Common myeloid progenitor, CD34-positive (primary cell): Measurements from ENCODE around the gene ARHGAP22. TPM values are rescaled to one million over a fixed set of nuclear protein-coding genes. Genes with fewer than 3 reads are reported as not detected.
A peak's percentile ranks its signal among the peaks of the same experiment; 100 is the strongest.

Source experiments
- CTCF ChIA-PET: fragments of 350-600 bp; sonication (Branson Sonifier 250); formaldehyde crosslinking; loops from one replicate; lab custom pipeline; 2021; ENCODE audit warnings: antibody characterized with exemption; lab: Charles Lee
- POLR2A ChIA-PET: fragments of 350-600 bp; sonication (Branson Sonifier 250); formaldehyde crosslinking; loops from one replicate; lab custom pipeline; 2021; ENCODE audit warnings: antibody characterized with exemption; lab: Charles Lee
- DNase-seq, 3 donors: peaks; one replicate each; pipeline versions ENCODE4 v3.0.0 to v3.0.0-alpha.2; 2013
- H3K27ac ChIP-seq, 2 experiments: 1 replicate in 1 of 2; 2 replicates in 1 of 2; pipeline ENCODE4 v1.7.0; 2013; ENCODE audit warnings: inconsistent platforms in 2 of 2, low read length in 2 of 2, mild to moderate bottlenecking in 2 of 2, low read depth in 1 of 2, moderate library complexity in 1 of 2; ENCODE audit not compliant: severe bottlenecking in 2 of 2, insufficient read depth in 1 of 2, poor library complexity in 1 of 2
- H3K27me3 ChIP-seq, 5 experiments: replicated peaks in 2 of 5; 1 replicate in 3 of 5; 2 replicates in 2 of 5; pipeline versions ENCODE4 v1.6.1 to v1.7.0; 2013; ENCODE audit warnings: low read length in 4 of 5, mild to moderate bottlenecking in 2 of 5, moderate library complexity in 2 of 5, inconsistent platforms in 1 of 5; ENCODE audit not compliant: insufficient read depth in 5 of 5, control insufficient read depth in 4 of 5
- H3K36me3 ChIP-seq, 4 experiments: 1 replicate in 2 of 4; 2 replicates in 2 of 4; pipeline versions ENCODE4 v1.6.1 to v1.7.0; 2013; ENCODE audit warnings: low read length in 3 of 4, control low read depth in 1 of 4, mild to moderate bottlenecking in 1 of 4; ENCODE audit not compliant: control insufficient read depth in 4 of 4, insufficient read depth in 4 of 4
- H3K4me1 ChIP-seq, 4 experiments: 1 replicate in 3 of 4; 2 replicates in 1 of 4; pipeline versions ENCODE4 v1.6.1 to v1.7.1; 2013; ENCODE audit warnings: low read length in 3 of 4, mild to moderate bottlenecking in 3 of 4, control low read depth in 1 of 4, inconsistent platforms in 1 of 4, moderate library complexity in 1 of 4; ENCODE audit not compliant: control insufficient read depth in 4 of 4, insufficient read depth in 4 of 4; ENCODE audit errors: control extremely low read depth in 1 of 4
- H3K4me3 ChIP-seq, 7 experiments: 1 replicate in 4 of 7; 2 replicates in 3 of 7; pipeline versions ENCODE4 v1.5.1 to v1.7.0; 2013; ENCODE audit warnings: mild to moderate bottlenecking in 7 of 7, low read length in 6 of 7, moderate library complexity in 6 of 7, inconsistent platforms in 2 of 7, low read depth in 2 of 7, control low read depth in 1 of 7; ENCODE audit not compliant: insufficient read depth in 4 of 7, control insufficient read depth in 1 of 7; ENCODE audit errors: extremely low read depth in 1 of 7
- H3K9me3 ChIP-seq, 5 experiments: 1 replicate in 4 of 5; 2 replicates in 1 of 5; pipeline versions ENCODE4 v1.6.1 to v1.7.1; 2013; ENCODE audit warnings: low read length in 4 of 5, mild to moderate bottlenecking in 2 of 5, inconsistent platforms in 1 of 5, low read depth in 1 of 5, moderate library complexity in 1 of 5; ENCODE audit not compliant: control insufficient read depth in 4 of 5, insufficient read depth in 2 of 5; ENCODE audit errors: control extremely low read depth in 1 of 5
- WGBS: methylation state at CpG from one replicate; pipeline ENCODE4 v1.1.5; 2013; ENCODE audit not compliant: insufficient coverage; 5-methylcytosine and 5-hydroxymethylcytosine counted together
- polyA plus RNA-seq: library from polyadenylated mRNA; unstranded; fragments of 120-200 nt; gene quantifications from one replicate; pipeline ENCODE4 v1.2.1, GENCODE V29; 2013

The ARHGAP22 gene
- 48.6 TPM for polyA plus RNA-seq

- DNase-seq: peak in 1 of 3 donors; percentile 20
- CTCF ChIA-PET: interaction anchor here (1.1 to 8.7 kb wide), 9 partner anchors 10 to 53 kb away, joined by 3 to 173 read pairs (median 30); no protein-coding TSS in a partner anchor
- Histone ChIP-seq H3K27ac (no peak within 1 kb of the TSS), H3K4me1 (peaks cover 0 to 28% (median 23%) of the 10 kb centered on the region in 4 experiments), H3K4me3 (peak within 1 kb of the TSS; percentile 4 to 70 (median 37)), H3K36me3 (no peaks in the 10 kb centered on the region), H3K27me3 (peaks cover 2 to 20% (median 6%) of the 10 kb centered on the region in 5 experiments), H3K9me3 (no peaks in the 10 kb centered on the region)
- POLR2A ChIA-PET: no interaction called here
- 2% methylated on average over 18 of the region's 30 CpGs for WGBS
These were observed at the start of gene ARHGAP22 for GRCh38 chr10:48604991-48605508. Gene ARHGAP22 (minus strand): TSS chr10:48605073. CDS start chr10:48604796, 277 bp downstream.

- DNase-seq: no peak
- Histone ChIP-seq H3K4me3 (no peak overlapping the region), H3K36me3 (no peaks in the 10 kb centered on the region), H3K4me1 (peaks cover 0 to 26% (median 21%) of the 10 kb centered on the region in 4 experiments), H3K27ac (no peak overlapping the region), H3K27me3 (peaks cover 0 to 6% (median 2%) of the 10 kb centered on the region in 5 experiments), H3K9me3 (no peaks in the 10 kb centered on the region)
- CTCF ChIA-PET: interaction anchor here (1.5 to 13.5 kb wide), 4 partner anchors 10 to 100 kb away, joined by 3 to 381 read pairs (median 92); partner anchors contain the start of gene ARHGAP22
- 94% methylated on average over 2 of the region's 4 CpGs for WGBS
- POLR2A ChIA-PET: no interaction called here
These were observed 49.2 kb upstream of the ARHGAP22 start for GRCh38 chr10:48653944-48654698.

GRCh38 chr10:48653347-48653746, 48.5 kb upstream of the ARHGAP22 start:
- peaks cover 0 to 26% (median 21%) of the 10 kb centered on the region in 4 experiments for H3K4me1 ChIP-seq
- no peak for DNase-seq
- no peaks in the 10 kb centered on the region for H3K9me3 ChIP-seq
- 98% methylated on average over 4 of the region's 5 CpGs for WGBS
- no peaks in the 10 kb centered on the region for H3K36me3 ChIP-seq
- CTCF ChIA-PET: interaction anchor here (1.5 to 13.5 kb wide), 3 partner anchors 38 to 100 kb away, joined by 3 to 381 read pairs (median 173); partner anchors contain the start of gene ARHGAP22
- H3K27ac ChIP-seq: no peak overlapping the region
- no peak overlapping the region for H3K4me3 ChIP-seq
- POLR2A ChIA-PET: no interaction called here
- peaks cover 0 to 6% (median 2%) of the 10 kb centered on the region in 5 experiments for H3K27me3 ChIP-seq

- Histone ChIP-seq H3K27ac (no peak overlapping the region), H3K4me3 (no peak overlapping the region), H3K9me3 (no peaks in the 10 kb centered on the region), H3K4me1 (peaks cover 0 to 26% (median 23%) of the 10 kb centered on the region in 4 experiments), H3K36me3 (no peaks in the 10 kb centered on the region), H3K27me3 (peaks cover 0 to 6% (median 2%) of the 10 kb centered on the region in 5 experiments)
- 81% methylated on average over 3 of the region's 4 CpGs for WGBS
- no peak for DNase-seq
- CTCF ChIA-PET: interaction anchor here (1.0 to 13.5 kb wide), 5 partner anchors 14 to 119 kb away, joined by 3 to 381 read pairs (median 5); partner anchors contain the start of gene ARHGAP22
- POLR2A ChIA-PET: no interaction called here
These were observed 47.5 kb upstream of the ARHGAP22 start for GRCh38 chr10:48652344-48652743.

DNA sequence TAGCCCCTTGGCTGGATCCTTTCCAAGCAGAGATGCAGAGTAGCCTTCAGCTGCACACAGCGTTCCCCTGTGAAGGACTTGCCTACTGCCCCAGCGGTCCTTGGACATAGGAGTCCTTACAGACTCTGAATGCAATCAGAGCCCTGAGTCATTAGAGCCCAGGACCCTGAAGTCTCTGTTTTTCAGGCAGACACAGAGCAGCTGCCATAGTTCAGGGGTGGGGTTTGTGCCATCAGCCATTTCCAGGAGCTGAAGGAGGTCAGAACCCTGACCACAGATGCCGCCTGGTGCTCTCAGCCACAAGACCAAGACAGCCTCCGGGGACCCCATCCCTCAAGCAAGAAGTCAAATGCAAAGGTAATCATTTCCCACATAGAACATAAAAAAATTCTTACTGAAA, 47.0 kb upstream of the ARHGAP22 start:
- H3K36me3 ChIP-seq: no peaks in the 10 kb centered on the region
- no peaks in the 10 kb centered on the region for H3K9me3 ChIP-seq
- H3K27me3 ChIP-seq: peaks cover 0 to 4% (median 2%) of the 10 kb centered on the region in 5 experiments
- H3K4me3 ChIP-seq: no peak overlapping the region
- WGBS: 50% methylated on average over 4 of the region's 4 CpGs
- peaks cover 0 to 22% (median 21%) of the 10 kb centered on the region in 4 experiments for H3K4me1 ChIP-seq
- ChIA-PET POLR2A (interaction anchor here (0.6 kb wide), 1 partner anchor 102 kb away, joined by 3 read pairs; no protein-coding TSS in a partner anchor), CTCF (interaction anchor here (1.0 to 13.5 kb wide), 5 partner anchors 14 to 118 kb away, joined by 3 to 381 read pairs (median 5); partner anchors contain the start of gene ARHGAP22)
- no peak overlapping the region for H3K27ac ChIP-seq
- DNase-seq: peak in 1 of 3 donors; percentile 52

- CTCF ChIA-PET: interaction anchor here (1.2 to 13.5 kb wide), 7 partner anchors 13 to 97 kb away, joined by 3 to 381 read pairs (median 3); partner anchors contain the start of gene ARHGAP22
- WGBS: 93% methylated on average over 2 of the region's 2 CpGs
- no peak for DNase-seq
- Histone ChIP-seq H3K4me3 (no peak overlapping the region), H3K9me3 (no peaks in the 10 kb centered on the region), H3K4me1 (peaks cover 0 to 17% (median 16%) of the 10 kb centered on the region in 4 experiments), H3K27me3 (peaks cover 0 to 3% (median 2%) of the 10 kb centered on the region in 5 experiments), H3K27ac (no peak overlapping the region), H3K36me3 (no peaks in the 10 kb centered on the region)
- POLR2A ChIA-PET: interaction anchor here (0.6 kb wide), 1 partner anchor 102 kb away, joined by 3 read pairs; no protein-coding TSS in a partner anchor
These were observed 46.4 kb upstream of the ARHGAP22 start for GRCh38 chr10:48651293-48651692.
